A549 (cell line): ENCODE measurements around the gene SNF8. TPM values are rescaled to one million over a fixed set of nuclear protein-coding genes. Genes with fewer than 3 reads are reported as not detected.

ENCODE experiments used
- ATAC-seq, 2 experiments: fragments of 200-7000 bp in 1 of 2; fragments of >200 bp in 1 of 2; cut with Nextera tagmentation in 1 of 2; cut with Tn5 transposase in 1 of 2; 3 replicates each; pipeline versions ENCODE4 v1.8.0 to v1.9.1; 2018 to 2020; ENCODE audit warnings: mild to moderate bottlenecking in 1 of 2, moderate library complexity in 1 of 2
- CTCF ChIA-PET: fragments of 300-600 bp; sonication (Branson Sonifier 250); formaldehyde crosslinking; extraction: SDS; loops from one replicate; lab custom pipeline; 2021; ENCODE audit warnings: antibody characterized with exemption, inconsistent platforms; lab: Yijun Ruan, JAX
- POLR2A ChIA-PET: fragments of 350-600 bp; formaldehyde crosslinking; extraction: SDS; loops from one replicate; lab custom pipeline; 2021; ENCODE audit warnings: antibody characterized with exemption, inconsistent platforms; lab: Yijun Ruan, JAX
- DNase-seq, 2 experiments: peaks; one replicate each; pipeline versions ENCODE4 v3.0.0 to v3.0.0-alpha.2; 2011 to 2016; ENCODE audit warnings: low read depth in 1 of 2, low spot score in 1 of 2
- FAIRE-seq: peaks from 2 replicates; lab custom pipeline; 2011; peaks lifted over from hg19 to GRCh38; lab: Jason Lieb, UNC
- H3K27ac ChIP-seq, 2 experiments: fragments of >200 bp; sonication (Bioruptor Twin); formaldehyde crosslinking; 3 replicates each; pipeline ENCODE4 v1.5.1; 2016 to 2017
- H3K4me1 ChIP-seq: fragments of >200 bp; sonication (Bioruptor Twin); formaldehyde crosslinking; 3 replicates; pipeline ENCODE4 v1.6.1; 2016
- H3K4me2 ChIP-seq: fragments of >200 bp; sonication (Bioruptor Twin); formaldehyde crosslinking; 3 replicates; pipeline ENCODE4 v1.6.1; 2016
- H3K4me3 ChIP-seq: fragments of >200 bp; sonication (Bioruptor Twin); formaldehyde crosslinking; 3 replicates; pipeline ENCODE4 v1.5.1; 2016
- H3K9me3 ChIP-seq: fragments of >200 bp; sonication (Bioruptor Twin); formaldehyde crosslinking; 3 replicates; pipeline ENCODE4 v1.6.1; 2016
- EHF ChIP-seq: fragments of 250-450 bp; sonication (Bioruptor Pico); IDR thresholded peaks from 2 replicates; pipeline ENCODE4 v1.5.0; 2020; ENCODE audit warnings: mild to moderate bottlenecking
- GATA3 ChIP-seq: IDR thresholded peaks from 2 replicates; pipeline ENCODE4 v1.6.1; 2012; ENCODE audit warnings: borderline replicate concordance
- JUN ChIP-seq, 2 experiments: fragments of >200 bp; sonication (Bioruptor Twin); formaldehyde crosslinking; IDR thresholded peaks; 2 replicates in 1 of 2; 3 replicates in 1 of 2; pipeline ENCODE4 v1.6.1; 2016 to 2017
- KDM5A ChIP-seq: fragments of 200-600 bp; sonication (generic); IDR thresholded peaks from 2 replicates; pipeline ENCODE4 v1.6.1; 2016; ENCODE audit warnings: antibody characterized with exemption, mild to moderate bottlenecking
- MAFK ChIP-seq: fragments of 450-650 bp; IDR thresholded peaks from 2 replicates; pipeline ENCODE4 v1.6.1; 2014; ENCODE audit not compliant: partially characterized antibody
- NPAS2 ChIP-seq: fragments of 250-450 bp; sonication (Bioruptor Pico); IDR thresholded peaks from 2 replicates; pipeline ENCODE4 v1.8.0; 2022; ENCODE audit warnings: mild to moderate bottlenecking, moderate library complexity, borderline replicate concordance
- POLR2AphosphoS2 ChIP-seq: conservative IDR thresholded peaks from 2 replicates; pipeline ENCODE4 v1.6.1; 2012; ENCODE audit warnings: low read length, improper control_type of control experiment, inconsistent platforms
- RCOR1 ChIP-seq: fragments of 150-350 bp; IDR thresholded peaks from 2 replicates; pipeline ENCODE4 v1.6.1; 2014; ENCODE audit warnings: antibody characterized with exemption, low read length, low read depth
- ZC3H11A ChIP-seq: fragments of 450-650 bp; IDR thresholded peaks from 2 replicates; pipeline ENCODE4 v1.6.1; 2014; ENCODE audit warnings: antibody characterized with exemption, mild to moderate bottlenecking
- ZNF302 ChIP-seq: fragments of 250-450 bp; sonication (Bioruptor Pico); IDR thresholded peaks from 2 replicates; pipeline ENCODE4 v1.9.0; 2021; ENCODE audit warnings: inconsistent platforms, mild to moderate bottlenecking, moderate library complexity
- ZSCAN20 ChIP-seq: fragments of 250-450 bp; sonication (Bioruptor Pico); IDR thresholded peaks from 2 replicates; pipeline ENCODE4 v1.8.0; 2022; ENCODE audit warnings: mild to moderate bottlenecking, moderate library complexity
- WGBS: methylation state at CpG from one replicate; pipeline ENCODE4 v1.1.6; 2017; ENCODE audit errors: missing lambda C conversion rate; 5-methylcytosine and 5-hydroxymethylcytosine counted together
- polyA plus RNA-seq, 4 experiments: library from polyadenylated mRNA; depleted of rRNA in 3 of 4; stranded (reverse); fragments of >200 nt; fragmentation: RNase III in 1 of 4; extraction: RNeasy Plus Mini Kit Qiagen cat#74134 plus additional on column Dnase treatment in 1 of 4; gene quantifications; 2 replicates in 3 of 4; 3 replicates in 1 of 4; pipeline ENCODE4 v1.2.3, GENCODE V29; 2011 to 2017
- TF ChIP-seq, protein P1 (sequence below): IDR thresholded peaks from 2 replicates; pipeline ENCODE4 v1.6.1; 2012
- TF ChIP-seq, protein P2 (sequence below): fragments of >200 bp; sonication (Bioruptor Twin); formaldehyde crosslinking; IDR thresholded peaks from 3 replicates; pipeline ENCODE4 v1.5.1; 2016
- TF ChIP-seq, protein P3 (sequence below): fragments of >200 bp; sonication (Bioruptor Twin); formaldehyde crosslinking; IDR thresholded peaks from 2 replicates; pipeline ENCODE4 v1.6.1; 2016
- TF ChIP-seq, protein P4 (sequence below): IDR thresholded peaks from 2 replicates; pipeline ENCODE4 v1.6.1; 2012
- TF ChIP-seq, protein P5 (sequence below): fragments of >200 bp; sonication (Bioruptor Twin); formaldehyde crosslinking; IDR thresholded peaks from 3 replicates; pipeline ENCODE4 v1.6.1; 2016
- TF ChIP-seq, protein P6 (sequence below): fragments of 250-450 bp; sonication (Bioruptor Pico); IDR thresholded peaks from 2 replicates; pipeline ENCODE4 v1.5.0; 2021; ENCODE audit warnings: mild to moderate bottlenecking, moderate library complexity, borderline replicate concordance
- TF ChIP-seq, protein P7 (sequence below): IDR thresholded peaks from 2 replicates; pipeline ENCODE4 v1.6.1; 2012; ENCODE audit warnings: low read depth, borderline replicate concordance
- TF ChIP-seq, protein P8 (sequence below): fragments of 250-450 bp; sonication (Bioruptor Pico); IDR thresholded peaks from 2 replicates; pipeline ENCODE4 v1.5.0; 2020; ENCODE audit warnings: low read depth, mild to moderate bottlenecking, moderate library complexity

The SNF8 gene
- polyA plus RNA-seq, 2 of the 4 experiments (the other 2 are of a cell fraction) = 209 to 320 TPM

DNA sequence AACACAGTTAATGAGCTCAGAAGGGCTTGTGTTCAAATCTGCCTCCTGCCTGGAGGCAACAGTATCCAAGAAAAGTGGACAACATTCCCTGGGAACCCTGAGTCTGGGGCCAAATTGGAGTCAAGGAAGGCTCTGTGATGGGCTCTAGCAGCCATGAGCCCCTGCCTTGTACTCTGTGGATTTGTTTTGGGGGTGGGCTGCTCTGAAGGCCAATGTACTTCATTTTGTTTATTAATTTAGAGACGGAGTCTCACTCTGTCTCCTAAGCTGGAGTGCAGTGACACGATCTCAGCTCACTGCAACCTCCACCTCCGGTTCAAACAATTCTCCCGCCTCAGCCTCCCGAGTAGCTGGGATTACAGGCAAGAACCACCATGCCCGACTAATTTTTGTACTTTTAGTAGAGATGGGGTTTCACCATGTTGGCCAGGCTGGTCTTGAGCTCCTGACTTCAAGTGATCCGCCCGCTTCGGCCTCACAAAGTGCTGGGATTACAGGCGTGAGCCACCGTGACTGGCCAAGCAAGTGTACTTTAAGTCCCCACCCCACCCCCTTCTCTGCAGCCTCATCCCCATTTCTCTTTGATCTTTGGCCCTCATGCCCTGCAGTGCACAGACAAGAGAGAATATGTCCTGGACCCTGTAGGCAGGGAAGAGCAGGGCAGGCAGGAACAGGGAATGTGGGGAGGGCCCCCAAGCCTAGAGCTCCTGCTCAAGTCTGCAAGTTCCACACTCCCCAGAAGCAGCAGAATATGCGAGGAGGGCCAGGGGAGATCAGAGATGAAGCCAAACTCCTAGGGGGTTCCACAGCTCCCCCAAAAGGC is 26.4 kb upstream of the SNF8 start:
- peak in 1 of 2 experiments; percentile 56 for DNase-seq
- peak overlapping the region; percentile 95 to 98 for H3K27ac ChIP-seq
- POLR2A ChIA-PET = interaction anchor here (0.6 to 5.5 kb wide), 6 partner anchors 9 to 33 kb away, joined by 4 to 145 read pairs (median 4); partner anchors contain the start of genes IGF2BP1 and SNF8
- TF ChIP-seq MAFK (peak; percentile 29), GATA3 (no peak)
- TF ChIP-seq, protein P1, sequence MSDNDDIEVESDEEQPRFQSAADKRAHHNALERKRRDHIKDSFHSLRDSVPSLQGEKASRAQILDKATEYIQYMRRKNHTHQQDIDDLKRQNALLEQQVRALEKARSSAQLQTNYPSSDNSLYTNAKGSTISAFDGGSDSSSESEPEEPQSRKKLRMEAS = 0 out of 2 replicates have a peak, but pooled peaks have one; percentile 19
- CTCF ChIA-PET = interaction anchor here (1.2 to 7.4 kb wide), 8 partner anchors 9 to 61 kb away, joined by 3 to 83 read pairs (median 6); no protein-coding TSS in a partner anchor
- no peak for FAIRE-seq
- H3K9me3 ChIP-seq = no peaks in the 10 kb centered on the region
- WGBS = 74% methylated on average over 12 of the region's 12 CpGs
- H3K4me2 ChIP-seq = peak overlapping the region; percentile 77
- H3K4me1 ChIP-seq = peaks cover 51% of the 10 kb centered on the region
- peak; percentile 38 to 40; a peak in 4 of 6 replicates for ATAC-seq
- H3K4me3 ChIP-seq = no peak overlapping the region

DNA sequence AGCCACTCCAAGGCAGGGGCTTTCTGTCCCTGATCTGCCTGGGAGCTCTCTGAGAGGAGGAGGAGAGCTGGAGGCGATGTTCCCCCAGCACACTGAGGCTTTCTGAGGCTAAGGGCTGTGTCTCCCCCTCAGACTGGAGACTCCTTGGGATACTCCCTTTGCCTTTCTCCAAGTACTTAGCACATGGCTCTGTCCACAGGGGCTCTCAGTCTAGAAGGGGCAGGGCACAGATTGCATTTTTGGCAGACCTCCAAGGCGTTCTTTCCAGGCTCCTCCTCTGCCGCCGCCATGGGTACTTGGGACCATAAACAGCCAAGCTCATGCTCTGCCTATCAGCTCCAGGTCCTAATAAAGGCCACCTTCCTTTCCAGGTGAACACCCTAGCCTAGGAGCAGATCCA is 25.6 kb upstream of the SNF8 start:
- peak in 1 of 2 experiments; percentile 61 for DNase-seq
- POLR2A ChIA-PET = interaction anchor here (0.8 to 5.5 kb wide), 3 partner anchors 9 to 25 kb away, joined by 5 to 145 read pairs (median 10); partner anchors contain the start of genes IGF2BP1 and SNF8
- Histone ChIP-seq H3K4me3 (no peak overlapping the region), H3K4me2 (peak overlapping the region; percentile 77), H3K27ac (peak overlapping the region; percentile 95 to 98), H3K4me1 (peaks cover 51% of the 10 kb centered on the region), H3K9me3 (no peaks in the 10 kb centered on the region)
- peak; percentile 2; a peak in 2 of 6 replicates for ATAC-seq
- CTCF ChIA-PET = interaction anchor here (1.2 to 7.4 kb wide), 8 partner anchors 10 to 62 kb away, joined by 3 to 83 read pairs (median 6); no protein-coding TSS in a partner anchor
- WGBS = 32% methylated on average over 4 of the region's 4 CpGs
- no peak for FAIRE-seq
- TF ChIP-seq, protein P2, sequence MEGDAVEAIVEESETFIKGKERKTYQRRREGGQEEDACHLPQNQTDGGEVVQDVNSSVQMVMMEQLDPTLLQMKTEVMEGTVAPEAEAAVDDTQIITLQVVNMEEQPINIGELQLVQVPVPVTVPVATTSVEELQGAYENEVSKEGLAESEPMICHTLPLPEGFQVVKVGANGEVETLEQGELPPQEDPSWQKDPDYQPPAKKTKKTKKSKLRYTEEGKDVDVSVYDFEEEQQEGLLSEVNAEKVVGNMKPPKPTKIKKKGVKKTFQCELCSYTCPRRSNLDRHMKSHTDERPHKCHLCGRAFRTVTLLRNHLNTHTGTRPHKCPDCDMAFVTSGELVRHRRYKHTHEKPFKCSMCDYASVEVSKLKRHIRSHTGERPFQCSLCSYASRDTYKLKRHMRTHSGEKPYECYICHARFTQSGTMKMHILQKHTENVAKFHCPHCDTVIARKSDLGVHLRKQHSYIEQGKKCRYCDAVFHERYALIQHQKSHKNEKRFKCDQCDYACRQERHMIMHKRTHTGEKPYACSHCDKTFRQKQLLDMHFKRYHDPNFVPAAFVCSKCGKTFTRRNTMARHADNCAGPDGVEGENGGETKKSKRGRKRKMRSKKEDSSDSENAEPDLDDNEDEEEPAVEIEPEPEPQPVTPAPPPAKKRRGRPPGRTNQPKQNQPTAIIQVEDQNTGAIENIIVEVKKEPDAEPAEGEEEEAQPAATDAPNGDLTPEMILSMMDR = no peak
- no peak for TF ChIP-seq ZC3H11A

DNA sequence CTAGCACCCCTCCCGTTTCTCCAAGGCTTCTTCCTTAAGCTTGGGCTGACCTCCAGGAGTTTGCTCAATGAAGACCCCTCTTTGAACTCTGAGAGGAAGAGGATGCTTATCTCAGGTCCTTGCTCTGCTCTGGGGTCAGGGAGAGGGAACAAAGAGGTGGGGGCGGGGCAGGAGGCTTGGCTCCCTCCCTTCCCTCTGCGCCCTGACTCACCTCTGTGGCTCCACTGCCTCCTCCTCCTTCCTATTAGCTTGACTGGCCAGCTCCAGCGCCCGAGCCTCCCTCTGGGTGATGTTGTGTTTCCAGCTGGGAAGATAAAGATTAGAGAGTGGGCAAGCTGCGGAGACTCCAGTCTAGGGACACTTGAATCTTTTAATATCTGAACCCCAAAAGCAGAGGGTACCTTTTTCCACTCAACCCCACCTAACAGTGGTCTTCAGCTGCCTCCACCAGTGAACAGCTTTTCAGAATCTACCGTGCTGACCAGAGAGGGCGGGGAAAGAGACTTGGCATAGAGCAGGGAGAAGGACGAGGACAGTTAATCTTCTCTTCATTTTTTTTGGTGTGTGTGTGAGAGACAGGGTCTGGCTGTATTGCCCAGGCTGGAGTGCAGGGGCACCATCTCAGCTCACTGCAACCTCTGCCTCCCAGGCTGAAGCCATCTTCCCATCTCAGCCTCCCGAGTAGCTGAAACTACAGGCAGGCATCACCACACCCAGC is 17.0 kb upstream of the SNF8 start:
- DNase-seq (peak; percentile 83 to 86), FAIRE-seq (no peak), ATAC-seq (peak; percentile 91 to 94)
- H3K27ac ChIP-seq = peak overlapping the region; percentile 94 to 97
- peaks cover 53% of the 10 kb centered on the region for H3K4me1 ChIP-seq
- H3K9me3 ChIP-seq = no peaks in the 10 kb centered on the region
- peak overlapping the region; percentile 93 for H3K4me2 ChIP-seq
- 5% methylated on average over 10 of the region's 10 CpGs for WGBS
- H3K4me3 ChIP-seq = peak overlapping the region; percentile 30
- ChIA-PET POLR2A (interaction anchor here (0.6 to 5.3 kb wide), 15 partner anchors 9 to 358 kb away, joined by 3 to 156 read pairs (median 4); partner anchors contain the start of genes ATP5MC1, IGF2BP1 and SNF8), CTCF (interaction anchor here (0.6 to 5.6 kb wide), 20 partner anchors 7 to 266 kb away, joined by 3 to 68 read pairs (median 4); partner anchors contain the start of gene IGF2BP1)
- TF ChIP-seq ZC3H11A = no peak
- TF ChIP-seq, protein P3, sequence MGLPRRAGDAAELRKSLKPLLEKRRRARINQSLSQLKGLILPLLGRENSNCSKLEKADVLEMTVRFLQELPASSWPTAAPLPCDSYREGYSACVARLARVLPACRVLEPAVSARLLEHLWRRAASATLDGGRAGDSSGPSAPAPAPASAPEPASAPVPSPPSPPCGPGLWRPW = no peak
- TF ChIP-seq, protein P4, sequence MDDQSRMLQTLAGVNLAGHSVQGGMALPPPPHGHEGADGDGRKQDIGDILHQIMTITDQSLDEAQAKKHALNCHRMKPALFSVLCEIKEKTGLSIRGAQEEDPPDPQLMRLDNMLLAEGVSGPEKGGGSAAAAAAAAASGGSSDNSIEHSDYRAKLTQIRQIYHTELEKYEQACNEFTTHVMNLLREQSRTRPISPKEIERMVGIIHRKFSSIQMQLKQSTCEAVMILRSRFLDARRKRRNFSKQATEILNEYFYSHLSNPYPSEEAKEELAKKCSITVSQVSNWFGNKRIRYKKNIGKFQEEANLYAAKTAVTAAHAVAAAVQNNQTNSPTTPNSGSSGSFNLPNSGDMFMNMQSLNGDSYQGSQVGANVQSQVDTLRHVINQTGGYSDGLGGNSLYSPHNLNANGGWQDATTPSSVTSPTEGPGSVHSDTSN = no peak
- peak in 1 of 2 experiments; percentile 68; a peak in 3 of 5 replicates for TF ChIP-seq JUN (IDR thresholded peaks at IDR 0.05)
- TF ChIP-seq EHF (CRISPR knock-in tag) = no peak
- TF ChIP-seq RCOR1 = no peak
- peak; percentile 66; the same call in 1 of the 2 replicates for TF ChIP-seq GATA3
- TF ChIP-seq ZNF302 (CRISPR knock-in tag) = no peak
- TF ChIP-seq NPAS2 = no peak
- TF ChIP-seq, protein P5, sequence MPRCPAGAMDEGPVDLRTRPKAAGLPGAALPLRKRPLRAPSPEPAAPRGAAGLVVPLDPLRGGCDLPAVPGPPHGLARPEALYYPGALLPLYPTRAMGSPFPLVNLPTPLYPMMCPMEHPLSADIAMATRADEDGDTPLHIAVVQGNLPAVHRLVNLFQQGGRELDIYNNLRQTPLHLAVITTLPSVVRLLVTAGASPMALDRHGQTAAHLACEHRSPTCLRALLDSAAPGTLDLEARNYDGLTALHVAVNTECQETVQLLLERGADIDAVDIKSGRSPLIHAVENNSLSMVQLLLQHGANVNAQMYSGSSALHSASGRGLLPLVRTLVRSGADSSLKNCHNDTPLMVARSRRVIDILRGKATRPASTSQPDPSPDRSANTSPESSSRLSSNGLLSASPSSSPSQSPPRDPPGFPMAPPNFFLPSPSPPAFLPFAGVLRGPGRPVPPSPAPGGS = 0 out of 3 replicates have a peak, but pooled peaks have one; percentile 37
- TF ChIP-seq KDM5A = no peak
- TF ChIP-seq, protein P6, sequence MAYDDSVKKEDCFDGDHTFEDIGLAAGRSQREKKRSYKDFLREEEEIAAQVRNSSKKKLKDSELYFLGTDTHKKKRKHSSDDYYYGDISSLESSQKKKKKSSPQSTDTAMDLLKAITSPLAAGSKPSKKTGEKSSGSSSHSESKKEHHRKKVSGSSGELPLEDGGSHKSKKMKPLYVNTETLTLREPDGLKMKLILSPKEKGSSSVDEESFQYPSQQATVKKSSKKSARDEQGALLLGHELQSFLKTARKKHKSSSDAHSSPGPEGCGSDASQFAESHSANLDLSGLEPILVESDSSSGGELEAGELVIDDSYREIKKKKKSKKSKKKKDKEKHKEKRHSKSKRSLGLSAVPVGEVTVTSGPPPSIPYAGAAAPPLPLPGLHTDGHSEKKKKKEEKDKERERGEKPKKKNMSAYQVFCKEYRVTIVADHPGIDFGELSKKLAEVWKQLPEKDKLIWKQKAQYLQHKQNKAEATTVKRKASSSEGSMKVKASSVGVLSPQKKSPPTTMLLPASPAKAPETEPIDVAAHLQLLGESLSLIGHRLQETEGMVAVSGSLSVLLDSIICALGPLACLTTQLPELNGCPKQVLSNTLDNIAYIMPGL (CRISPR knock-in tag) = no peak
- TF ChIP-seq, protein P7, sequence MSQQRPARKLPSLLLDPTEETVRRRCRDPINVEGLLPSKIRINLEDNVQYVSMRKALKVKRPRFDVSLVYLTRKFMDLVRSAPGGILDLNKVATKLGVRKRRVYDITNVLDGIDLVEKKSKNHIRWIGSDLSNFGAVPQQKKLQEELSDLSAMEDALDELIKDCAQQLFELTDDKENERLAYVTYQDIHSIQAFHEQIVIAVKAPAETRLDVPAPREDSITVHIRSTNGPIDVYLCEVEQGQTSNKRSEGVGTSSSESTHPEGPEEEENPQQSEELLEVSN = peak; percentile 32; the same call in 1 of the 2 replicates
- no peak for TF ChIP-seq ZSCAN20 (CRISPR knock-in tag)
- TF ChIP-seq, protein P8, sequence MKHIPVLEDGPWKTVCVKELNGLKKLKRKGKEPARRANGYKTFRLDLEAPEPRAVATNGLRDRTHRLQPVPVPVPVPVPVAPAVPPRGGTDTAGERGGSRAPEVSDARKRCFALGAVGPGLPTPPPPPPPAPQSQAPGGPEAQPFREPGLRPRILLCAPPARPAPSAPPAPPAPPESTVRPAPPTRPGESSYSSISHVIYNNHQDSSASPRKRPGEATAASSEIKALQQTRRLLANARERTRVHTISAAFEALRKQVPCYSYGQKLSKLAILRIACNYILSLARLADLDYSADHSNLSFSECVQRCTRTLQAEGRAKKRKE = no peak
- no peak for TF ChIP-seq POLR2AphosphoS2
